ENCODE results near the gene TMEM184C.
A peak's percentile ranks its signal among the peaks of the same experiment; 100 is the strongest.

Gene TMEM184C

GRCh38 chr4:147674073-147674472 lies 56.9 kb downstream of the TMEM184C start:
- DNase-seq, result peak; percentile 45

GRCh38 chr4:147674496-147674895 lies 57.3 kb downstream of the TMEM184C start:
- peak; percentile 43 for DNase-seq

GRCh38 chr4:147678106-147678505 lies 60.9 kb downstream of the TMEM184C start:
- no peak for DNase-seq

GRCh38 chr4:147678796-147679549 lies 61.8 kb downstream of the TMEM184C start:
- DNase-seq, result peak; percentile 5

- peak; percentile 7 for DNase-seq
Measured at GRCh38 chr4:147682755-147683154, 65.6 kb downstream of the TMEM184C start.

- DNase-seq, result peak; percentile 23
Measured at GRCh38 chr4:147683188-147683591, 66.0 kb downstream of the TMEM184C start.

GRCh38 chr4:147683717-147684700 lies 66.8 kb downstream of the TMEM184C start, which contains the start of gene PRMT9:
Gene PRMT9, minus strand, starts transcription at chr4:147684163. Its CDS starts 176 bp downstream, at chr4:147683987.
- peak; percentile 89 for DNase-seq

- DNase-seq, result no peak
Measured at GRCh38 chr4:147689067-147689466, 71.9 kb downstream of the TMEM184C start.

GRCh38 chr4:147691820-147692219 lies 74.6 kb downstream of the TMEM184C start:
- DNase-seq, result no peak

GRCh38 chr4:147693218-147693617 lies 76.0 kb downstream of the TMEM184C start:
- DNase-seq, result no peak

- DNase-seq, result no peak
Measured at GRCh38 chr4:147696866-147697265, 79.7 kb downstream of the TMEM184C start.

GRCh38 chr4:147704846-147705245 lies 87.6 kb downstream of the TMEM184C start:
- DNase-seq, result no peak

- DNase-seq, result peak; percentile 41
Measured at GRCh38 chr4:147707892-147708672, 90.9 kb downstream of the TMEM184C start.

- peak; percentile 5 for DNase-seq
Measured at GRCh38 chr4:147709999-147710398, 92.8 kb downstream of the TMEM184C start.

GRCh38 chr4:147714575-147715401 lies 97.6 kb downstream of the TMEM184C start:
- DNase-seq, result no peak

GRCh38 chr4:147717878-147718277 lies 100.7 kb downstream of the TMEM184C start:
- DNase-seq, result no peak
